Lung (tissue), 12 donors: Measurements from ENCODE around the gene GP9. TPM values are rescaled to one million over a fixed set of nuclear protein-coding genes. Genes with fewer than 3 reads are reported as not detected.
"Not testable (repeated sequence)": the region's sequence is repeated elsewhere in the genome, so short reads cannot be mapped to it uniquely, and the experiment has no call there.

Experiments
- ATAC-seq: fragments of 200-7000 bp; cut with Tn5 transposase; one replicate; pipeline ENCODE4 v1.9.1; 2020; ENCODE audit warnings: moderate number of reproducible peaks; ENCODE audit not compliant: insufficient read depth, low FRiP score
- DNase-seq, 3 donors: peaks; one replicate each; pipeline ENCODE4 v3.0.0-alpha.2; 2013 to 2017
- H3K27ac ChIP-seq, 2 donors: one replicate each; pipeline ENCODE4 v1.5.1; 2013; ENCODE audit warnings: mild to moderate bottlenecking in 2 of 2, moderate library complexity in 2 of 2, control low read depth in 1 of 2, inconsistent platforms in 1 of 2, low read depth in 1 of 2, low read length in 1 of 2
- H3K27me3 ChIP-seq, 3 donors: one replicate each; pipeline ENCODE4 v1.5.1; 2013; ENCODE audit warnings: low read length in 2 of 3; ENCODE audit not compliant: control insufficient read depth in 3 of 3, insufficient read depth in 3 of 3
- H3K36me3 ChIP-seq, 4 donors: one replicate each; pipeline ENCODE4 v1.5.1; 2013; ENCODE audit warnings: low read length in 4 of 4, mild to moderate bottlenecking in 1 of 4, moderate library complexity in 1 of 4; ENCODE audit not compliant: control insufficient read depth in 4 of 4, insufficient read depth in 4 of 4
- H3K4me1 ChIP-seq, 5 donors: one replicate each; pipeline ENCODE4 v1.5.1; 2013; ENCODE audit warnings: low read length in 5 of 5, mild to moderate bottlenecking in 2 of 5, moderate library complexity in 1 of 5; ENCODE audit not compliant: control insufficient read depth in 5 of 5, insufficient read depth in 5 of 5
- H3K4me3 ChIP-seq: one replicate; pipeline ENCODE4 v1.5.1; 2013; ENCODE audit warnings: mild to moderate bottlenecking, control low read depth, moderate library complexity
- H3K9ac ChIP-seq, 2 donors: one replicate each; pipeline ENCODE4 v1.5.1; 2013; ENCODE audit warnings: low read length in 2 of 2, control low read depth in 1 of 2; ENCODE audit not compliant: insufficient read depth in 1 of 2
- H3K9me3 ChIP-seq, 4 donors: one replicate each; pipeline ENCODE4 v1.5.1; 2013; ENCODE audit warnings: low read length in 3 of 4, mild to moderate bottlenecking in 1 of 4, moderate library complexity in 1 of 4; ENCODE audit not compliant: control insufficient read depth in 4 of 4, insufficient read depth in 3 of 4
- CTCF ChIP-seq: IDR thresholded peaks from 2 replicates; pipeline ENCODE4 v1.5.1; 2012; ENCODE audit warnings: mild to moderate bottlenecking; ENCODE audit errors: control extremely low read depth, extremely low read depth
- WGBS, 2 donors: extraction: QIAGEN DNeasy Blood & Tissue Kit; methylation state at CpG; one replicate each; pipeline ENCODE4 v1.1.7; 2013; 5-methylcytosine and 5-hydroxymethylcytosine counted together
- polyA plus RNA-seq, 2 donors: library from polyadenylated mRNA; stranded (reverse); fragments of 200-250 nt; gene quantifications; one replicate each; pipeline ENCODE4 v1.2.1, GENCODE V29; 2013
- total RNA-seq, 2 donors: library from RNA; depleted of rRNA in 1 of 2; stranded (reverse); fragments of >200 nt in 1 of 2; gene quantifications; one replicate each; pipeline ENCODE4 v1.2.1, GENCODE V29; 2014 to 2021
- donor health status: control.
- donor health status: control.
- donor health status: Bipolar disorder and iron deficiency.
- donor health status: healthy.
- donor health status: DM: yes; HTN: yes; CAD: no.

GP9 gene
- total and polyA plus RNA-seq, 4 donors: 0.40 to 6.2 (median 2.2) TPM

DNA sequence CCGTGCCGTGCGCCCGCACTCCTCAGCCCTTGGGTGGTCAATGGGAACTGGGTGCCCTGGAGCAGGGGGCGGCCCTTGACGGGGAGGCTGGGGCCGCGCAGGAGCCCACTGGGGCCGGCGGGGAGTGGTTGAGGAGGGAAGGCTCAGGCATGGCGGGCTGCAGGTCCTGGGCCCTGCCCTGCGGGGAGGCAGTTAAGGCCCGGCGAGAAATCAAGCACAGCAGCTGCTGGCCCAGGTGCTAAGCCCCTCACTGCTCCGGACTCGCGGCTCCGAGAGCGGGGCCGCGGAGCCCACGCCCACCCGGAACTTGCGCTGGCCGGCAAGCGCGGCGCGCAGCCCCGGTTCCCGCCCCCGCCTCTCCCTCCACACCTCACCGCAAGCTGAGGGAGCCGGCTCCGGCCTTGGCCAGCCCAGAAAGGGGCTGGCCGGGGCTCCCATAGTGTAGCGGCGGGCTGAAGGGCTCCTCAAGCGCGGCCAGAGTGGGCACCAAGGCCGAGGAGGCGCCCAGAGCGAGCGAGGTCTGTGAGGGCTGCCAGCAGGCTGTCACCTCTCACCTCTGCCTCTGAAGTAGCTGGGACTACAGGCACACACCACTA, 7.8 kb downstream of the GP9 start:
- no peaks in the 10 kb centered on the region for H3K36me3 ChIP-seq
- DNase-seq: peak; percentile 50 to 67 (median 61)
- H3K27ac ChIP-seq: peak overlapping the region in 1 of 2 donors; percentile 38
- H3K9ac ChIP-seq: peak overlapping the region in 1 of 2 donors; percentile 38
- no peak overlapping the region for H3K4me3 ChIP-seq
- peaks cover 0 to 3% (median 0%) of the 10 kb centered on the region in 5 donors for H3K4me1 ChIP-seq
- no peaks in the 10 kb centered on the region for H3K27me3 ChIP-seq
- H3K9me3 ChIP-seq: peaks cover 0 to 3% (median 0%) of the 10 kb centered on the region in 4 donors
- 15 to 24% methylated on average over 36 to 44 of the region's 44 CpGs for WGBS, 2 donors
- ATAC-seq: no peak
- no peak for TF ChIP-seq CTCF

GRCh38 chr3:129069313-129070085, 8.9 kb downstream of the GP9 start:
- not testable (repeated sequence) for DNase-seq, H3K4me1 ChIP-seq, H3K4me3 ChIP-seq, H3K36me3 ChIP-seq, H3K9ac ChIP-seq, ATAC-seq, H3K9me3 ChIP-seq, H3K27me3 ChIP-seq
- peak overlapping the region in 1 of 2 donors; percentile 20 for H3K27ac ChIP-seq
- WGBS, 2 donors: 89 to 92% methylated on average over 13 of the region's 13 CpGs

- H3K27me3 ChIP-seq: no peaks in the 10 kb centered on the region
- H3K9me3 ChIP-seq: peaks cover 0 to 3% (median 0%) of the 10 kb centered on the region in 4 donors
- WGBS, 2 donors: 69 to 75% methylated on average over 8 of the region's 8 CpGs
- ATAC-seq (no peak), DNase-seq (no peak)
- no peak overlapping the region for H3K27ac ChIP-seq
- H3K36me3 ChIP-seq: no peaks in the 10 kb centered on the region
- no peak overlapping the region for H3K9ac ChIP-seq
- no peak overlapping the region for H3K4me3 ChIP-seq
- H3K4me1 ChIP-seq: peaks cover 0 to 3% (median 0%) of the 10 kb centered on the region in 5 donors
- no peak for TF ChIP-seq CTCF
Observed at GRCh38 chr3:129070086-129070885, 9.7 kb downstream of the GP9 start.

GRCh38 chr3:129077222-129077621, 16.6 kb downstream of the GP9 start:
- TF ChIP-seq CTCF: no peak
- ATAC-seq (no peak), DNase-seq (peak in 1 of 3 donors; percentile 22)
- no peaks in the 10 kb centered on the region for H3K27me3 ChIP-seq
- no peak overlapping the region for H3K4me3 ChIP-seq
- peak overlapping the region in 1 of 2 donors; percentile 45 for H3K27ac ChIP-seq
- H3K4me1 ChIP-seq: peaks cover 0 to 2% (median 0%) of the 10 kb centered on the region in 5 donors
- H3K9ac ChIP-seq: no peak overlapping the region
- H3K36me3 ChIP-seq: no peaks in the 10 kb centered on the region
- no peaks in the 10 kb centered on the region for H3K9me3 ChIP-seq
- 55 to 75% methylated on average over 7 of the region's 7 CpGs for WGBS, 2 donors
